SK-N-MC (cell line): ENCODE results near the gene MUC7.
"Not testable (repeated sequence)": the region's sequence is repeated elsewhere in the genome, so short reads cannot be mapped to it uniquely, and the experiment has no call there.

Source experiments
- EZH2 ChIP-seq: fragments of 200-600 bp; sonication (generic); IDR thresholded peaks from one replicate; pipeline ENCODE4 v1.6.1; 2017; ENCODE audit warnings: antibody characterized with exemption
- FOXP2 ChIP-seq: optimal IDR thresholded peaks from 2 replicates; pipeline ENCODE3; 2011; ENCODE audit warnings: mild to moderate bottlenecking, moderate library complexity; ENCODE audit not compliant: insufficient read depth; ENCODE audit errors: extremely low read length, control extremely low read depth
- POLR2AphosphoS5 ChIP-seq: IDR thresholded peaks from 2 replicates; pipeline ENCODE4 v1.6.1; 2012; ENCODE audit warnings: mild to moderate bottlenecking, low read depth, low read length, borderline replicate concordance

DNA sequence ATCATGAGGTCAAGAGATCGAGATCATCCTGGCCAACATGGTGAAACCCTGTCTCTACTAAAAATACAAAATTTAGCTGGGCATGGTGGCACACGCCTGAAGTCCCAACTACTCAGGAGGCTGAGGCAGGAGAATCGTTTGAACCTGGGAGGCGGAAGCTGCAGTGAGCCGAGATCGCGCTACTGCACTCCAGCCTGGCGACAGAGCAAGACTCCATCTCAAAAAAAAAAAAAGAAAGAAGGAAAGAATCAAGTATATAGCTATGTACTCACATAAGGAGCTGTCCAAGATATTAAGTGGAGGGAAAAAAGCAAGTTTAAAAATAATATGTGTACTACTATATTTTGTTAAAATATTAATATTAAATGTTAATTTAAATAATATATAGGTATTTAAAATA is 29.8 kb downstream of the MUC7 start:
- TF ChIP-seq EZH2, POLR2AphosphoS5, FOXP2: not testable (repeated sequence)
